PC-3 (cell line): ENCODE results near the gene VPS8. TPM values are rescaled to one million over a fixed set of nuclear protein-coding genes. Genes with fewer than 3 reads are reported as not detected.

Experiments used
- ATAC-seq: fragments of 200-7000 bp; cut with Tn5 transposase; 2 replicates; pipeline ENCODE4 v1.9.1; 2020; ENCODE audit warnings: mild to moderate bottlenecking, moderate library complexity
- BruUV-seq: library from RNA; stranded (reverse); fragments of 400-500 nt; replicated peaks from 2 replicates; lab custom pipeline; 2021; lab: Mats Ljungman, UMichigan
- CTCF ChIA-PET: fragments of 300-600 bp; sonication (Branson Sonifier 250); formaldehyde crosslinking; loops from one replicate; lab custom pipeline; 2022; ENCODE audit warnings: antibody characterized with exemption; lab: Charles Lee
- POLR2A ChIA-PET: fragments of 300-600 bp; sonication (Branson Sonifier 250); formaldehyde crosslinking; loops from one replicate; lab custom pipeline; 2022; ENCODE audit warnings: antibody characterized with exemption; ENCODE audit not compliant: unreplicated experiment; lab: Charles Lee
- DNase-seq: peaks from one replicate; pipeline ENCODE4 v3.0.0-alpha.2; 2015
- H2AFZ ChIP-seq: fragments of 300-600 bp; sonication (generic); 2 replicates; pipeline ENCODE4 v1.6.0; 2016; ENCODE audit warnings: antibody characterized with exemption, low read length
- H3F3A ChIP-seq: fragments of 300-600 bp; sonication (generic); one replicate; pipeline ENCODE4 v1.6.0; 2017; ENCODE audit warnings: antibody characterized with exemption, low read length, control low read depth, mild to moderate bottlenecking; ENCODE audit not compliant: unreplicated experiment
- H3K27ac ChIP-seq: fragments of 300-600 bp; sonication (generic); 2 replicates; pipeline ENCODE4 v1.5.1; 2016; ENCODE audit warnings: mild to moderate bottlenecking, low read length
- H3K27me3 ChIP-seq: fragments of 300-600 bp; sonication (generic); 2 replicates; pipeline ENCODE4 v1.6.1; 2016; ENCODE audit warnings: low read length, mixed read lengths
- H3K36me3 ChIP-seq: fragments of 300-600 bp; sonication (generic); 2 replicates; pipeline ENCODE4 v1.6.1; 2016; ENCODE audit warnings: low read depth, mixed run types, low read length, mixed read lengths
- H3K4me1 ChIP-seq: fragments of 300-600 bp; sonication (generic); 2 replicates; pipeline ENCODE4 v1.5.1; 2016; ENCODE audit warnings: low read length; ENCODE audit not compliant: insufficient read depth
- H3K4me2 ChIP-seq: fragments of 300-600 bp; sonication (generic); 2 replicates; pipeline ENCODE4 v1.6.0; 2016; ENCODE audit warnings: low read length
- H3K4me3 ChIP-seq: fragments of 300-600 bp; sonication (generic); 2 replicates; pipeline ENCODE4 v1.5.1; 2016; ENCODE audit warnings: mild to moderate bottlenecking, low read length, mixed read lengths
- H3K79me2 ChIP-seq: fragments of 300-600 bp; sonication (generic); 2 replicates; pipeline ENCODE4 v1.6.1; 2017; ENCODE audit warnings: low read length, mixed read lengths
- H3K9ac ChIP-seq: fragments of 300-600 bp; sonication (generic); 2 replicates; pipeline ENCODE4 v1.6.0; 2016; ENCODE audit warnings: mild to moderate bottlenecking, low read length
- H3K9me2 ChIP-seq: fragments of 300-600 bp; sonication (generic); replicated peaks from 2 replicates; pipeline ENCODE4 v1.6.1; 2016; ENCODE audit warnings: mixed run types, low read length, mixed read lengths
- H3K9me3 ChIP-seq: fragments of 300-600 bp; sonication (generic); 2 replicates; pipeline ENCODE4 v1.6.1; 2016; ENCODE audit warnings: low read length, mixed read lengths
- H4K20me1 ChIP-seq: fragments of 300-600 bp; sonication (generic); 2 replicates; pipeline ENCODE4 v1.6.1; 2016; ENCODE audit warnings: low read length, mixed read lengths
- CTCF ChIP-seq: fragments of 300-600 bp; sonication (generic); conservative IDR thresholded peaks from 2 replicates; pipeline ENCODE4 v1.5.1; 2017; ENCODE audit warnings: antibody characterized with exemption, low read depth, mild to moderate bottlenecking, low read length
- EZH2 ChIP-seq: fragments of 300-600 bp; sonication (generic); IDR thresholded peaks from one replicate; pipeline ENCODE4 v1.6.1; 2017; ENCODE audit warnings: antibody characterized with exemption, mild to moderate bottlenecking, low read length; ENCODE audit not compliant: unreplicated experiment
- EZH2phosphoT487 ChIP-seq: fragments of 300-600 bp; sonication (generic); IDR thresholded peaks from 2 replicates; pipeline ENCODE4 v1.6.1; 2018; ENCODE audit warnings: mild to moderate bottlenecking, antibody characterized with exemption, low read length, borderline replicate concordance
- intact Hi-C: fragments of 100-400 bp; cut with micrococcal nuclease; formaldehyde crosslinking; loops from 2 replicates; pipeline ENCODE4 v1.9.0; 2023
- total RNA-seq: library from RNA; depleted of rRNA; stranded (reverse); fragments of >200 nt; gene quantifications from 2 replicates; pipeline ENCODE4 v1.2.3, GENCODE V29; 2014

VPS8 gene
- total RNA-seq, 1 experiment from 2014 or later: 38.0 TPM

- no peak for DNase-seq
- Histone ChIP-seq H3K9me2 (no peaks in the 10 kb centered on the region), H3K4me3 (no peak overlapping the region), H3K9me3 (no peaks in the 10 kb centered on the region), H3K36me3 (no peaks in the 10 kb centered on the region), H3F3A (no peaks in the 10 kb centered on the region), H3K79me2 (no peaks in the 10 kb centered on the region), H2AFZ (no peak overlapping the region), H3K9ac (no peak overlapping the region), H4K20me1 (no peaks in the 10 kb centered on the region), H3K27ac (no peak overlapping the region), H3K27me3 (no peaks in the 10 kb centered on the region), H3K4me2 (no peak overlapping the region), H3K4me1 (peaks cover 8% of the 10 kb centered on the region; the same call in 1 of the 2 replicates)
- intact Hi-C loops: no loop called here
- no peak for ATAC-seq
- TF ChIP-seq EZH2 (no peak), CTCF (no peak), EZH2phosphoT487 (no peak)
- ChIA-PET CTCF (no interaction called here), POLR2A (interaction anchor here (0.5 kb wide), 1 partner anchor 231 kb away, joined by 7 read pairs; no protein-coding TSS in a partner anchor)
- BruUV-seq: no TSS peak
These were observed 25.6 kb upstream of the VPS8 start for GRCh38 chr3:184786280-184786941.

GRCh38 chr3:184788751-184789150 lies 23.2 kb upstream of the VPS8 start:
- no peak for TF ChIP-seq CTCF
- no peak for TF ChIP-seq EZH2phosphoT487
- no peak for TF ChIP-seq EZH2
- H3K9ac ChIP-seq: no peak overlapping the region
- ATAC-seq (peak; percentile 85), DNase-seq (peak; percentile 78)
- intact Hi-C loops: no loop called here
- no peaks in the 10 kb centered on the region for H3K36me3 ChIP-seq
- no peaks in the 10 kb centered on the region for H3K79me2 ChIP-seq
- no peaks in the 10 kb centered on the region for H3K27me3 ChIP-seq
- H3F3A ChIP-seq: no peaks in the 10 kb centered on the region
- no peak overlapping the region for H3K27ac ChIP-seq
- H3K9me3 ChIP-seq: no peaks in the 10 kb centered on the region
- POLR2A ChIA-PET: no interaction called here
- H3K4me1 ChIP-seq: peaks cover 8% of the 10 kb centered on the region; the same call in 1 of the 2 replicates
- H3K9me2 ChIP-seq: no peaks in the 10 kb centered on the region
- no peaks in the 10 kb centered on the region for H4K20me1 ChIP-seq
- H3K4me3 ChIP-seq: no peak overlapping the region
- H3K4me2 ChIP-seq: no peak overlapping the region
- BruUV-seq: no TSS peak
- H2AFZ ChIP-seq: no peak overlapping the region
- CTCF ChIA-PET: no interaction called here

GRCh38 chr3:184789314-184789998 lies 22.5 kb upstream of the VPS8 start:
- DNase-seq (no peak), ATAC-seq (no peak)
- no peaks in the 10 kb centered on the region for H4K20me1 ChIP-seq
- no TSS peak for BruUV-seq
- no peaks in the 10 kb centered on the region for H3K9me2 ChIP-seq
- H3K4me2 ChIP-seq: no peak overlapping the region
- no peak overlapping the region for H3K9ac ChIP-seq
- intact Hi-C loops: no loop called here
- H3K36me3 ChIP-seq: no peaks in the 10 kb centered on the region
- no peak overlapping the region for H3K4me3 ChIP-seq
- H3K79me2 ChIP-seq: no peaks in the 10 kb centered on the region
- ChIA-PET CTCF (no interaction called here), POLR2A (no interaction called here)
- H3K9me3 ChIP-seq: no peaks in the 10 kb centered on the region
- no peak for TF ChIP-seq EZH2
- no peak for TF ChIP-seq CTCF
- no peak for TF ChIP-seq EZH2phosphoT487
- H3F3A ChIP-seq: no peaks in the 10 kb centered on the region
- no peak overlapping the region for H2AFZ ChIP-seq
- no peak overlapping the region for H3K27ac ChIP-seq
- H3K27me3 ChIP-seq: no peaks in the 10 kb centered on the region
- H3K4me1 ChIP-seq: peaks cover 8% of the 10 kb centered on the region; the same call in 1 of the 2 replicates
